SK-N-SH (cell line): Measurements from ENCODE around the gene ZNF280D. TPM values are rescaled to one million over a fixed set of nuclear protein-coding genes. Genes with fewer than 3 reads are reported as not detected.

Experiments
- CTCF ChIA-PET: fragments of 300-600, 350-600 bp; formaldehyde crosslinking; extraction: SDS; loops from one replicate; lab custom pipeline; 2021; lab: Yijun Ruan, JAX
- POLR2A ChIA-PET: fragments of 350-600 bp; sonication (Branson Sonifier 250); formaldehyde crosslinking; extraction: SDS; loops from one replicate; lab custom pipeline; 2020; ENCODE audit warnings: antibody characterized with exemption, inconsistent platforms; lab: Yijun Ruan, JAX
- DNase-seq: peaks from one replicate; pipeline ENCODE4 v3.0.0; 2012
- H2AFZ ChIP-seq: fragments of 200-600 bp; sonication (generic); 2 replicates; pipeline ENCODE4 v1.8.1; 2016; ENCODE audit warnings: antibody characterized with exemption, mild to moderate bottlenecking, low read depth
- H3F3A ChIP-seq: fragments of 200-600 bp; sonication (generic); replicated peaks from 2 replicates; pipeline ENCODE3; 2016; ENCODE audit warnings: antibody characterized with exemption, mild to moderate bottlenecking; ENCODE audit not compliant: insufficient read depth
- H3K27ac ChIP-seq, 2 experiments: fragments of 200-500 bp in 1 of 2; fragments of 200-600 bp in 1 of 2; sonication (Bioruptor generic) in 1 of 2; sonication (generic), shearing (Covaris generic) in 1 of 2; 2 replicates each; pipeline versions ENCODE4 v1.5.1 to v1.6.1; 2014 to 2016; ENCODE audit warnings: low read depth in 2 of 2, inconsistent platforms in 1 of 2, low read length in 1 of 2, mild to moderate bottlenecking in 1 of 2, mixed read lengths in 1 of 2
- H3K27me3 ChIP-seq: fragments of 200-600 bp; sonication (generic), shearing (Covaris generic); 2 replicates; pipeline ENCODE4 v1.6.1; 2016; ENCODE audit warnings: mixed run types; ENCODE audit not compliant: insufficient read depth
- H3K36me3 ChIP-seq, 2 experiments: fragments of 200-500 bp in 1 of 2; fragments of 200-600 bp in 1 of 2; sonication (Bioruptor generic) in 1 of 2; sonication (generic) in 1 of 2; replicated peaks in 1 of 2; 2 replicates each; pipeline versions ENCODE3 to v1.5.1; 2014 to 2016; ENCODE audit warnings: low read length in 1 of 2, mild to moderate bottlenecking in 1 of 2; ENCODE audit not compliant: insufficient read depth in 2 of 2, control insufficient read depth in 1 of 2
- H3K4me1 ChIP-seq, 2 experiments: fragments of 200-500 bp in 1 of 2; fragments of 200-600 bp in 1 of 2; sonication (Bioruptor generic) in 1 of 2; sonication (generic), shearing (Covaris generic) in 1 of 2; 2 replicates each; pipeline versions ENCODE4 v1.5.1 to v1.6.1; 2014 to 2016; ENCODE audit warnings: low read depth in 1 of 2, low read length in 1 of 2, mixed run types in 1 of 2; ENCODE audit not compliant: insufficient read depth in 2 of 2, control insufficient read depth in 1 of 2
- H3K4me2 ChIP-seq: fragments of 200-600 bp; sonication (generic), shearing (Covaris generic); 2 replicates; pipeline ENCODE4 v1.6.1; 2017; ENCODE audit warnings: mixed run types
- H3K4me3 ChIP-seq, 2 experiments: fragments of 200-500 bp in 1 of 2; fragments of 200-600 bp in 1 of 2; sonication (Bioruptor generic) in 1 of 2; sonication (generic), shearing (Covaris generic) in 1 of 2; 2 replicates each; pipeline versions ENCODE4 v1.5.1 to v1.8.1; 2014 to 2016; ENCODE audit warnings: low read depth in 2 of 2, inconsistent platforms in 1 of 2, low read length in 1 of 2, mild to moderate bottlenecking in 1 of 2, mixed read lengths in 1 of 2, moderate library complexity in 1 of 2
- H3K79me2 ChIP-seq: fragments of 200-600 bp; sonication (generic); 2 replicates; pipeline ENCODE4 v1.8.1; 2017; ENCODE audit warnings: mild to moderate bottlenecking; ENCODE audit not compliant: insufficient read depth
- H3K9ac ChIP-seq: fragments of 200-600 bp; sonication (generic); 2 replicates; pipeline ENCODE4 v1.6.1; 2017; ENCODE audit warnings: mixed run types
- H3K9me2 ChIP-seq: fragments of 200-600 bp; sonication (generic); 2 replicates; pipeline ENCODE4 v1.6.1; 2017; ENCODE audit warnings: mixed run types
- H3K9me3 ChIP-seq: fragments of 200-600 bp; sonication (generic); 2 replicates; pipeline ENCODE4 v1.6.1; 2017; ENCODE audit warnings: mixed run types, mild to moderate bottlenecking, moderate library complexity
- H4K20me1 ChIP-seq: fragments of 200-600 bp; sonication (generic); 2 replicates; pipeline ENCODE4 v1.6.1; 2017; ENCODE audit warnings: mild to moderate bottlenecking, mixed run types; ENCODE audit not compliant: insufficient read depth
- CTCF ChIP-seq: fragments of 200-600 bp; sonication (generic); IDR thresholded peaks from 2 replicates; pipeline ENCODE4 v1.6.1; 2017; ENCODE audit warnings: antibody characterized with exemption, mild to moderate bottlenecking, moderate library complexity
- EP300 ChIP-seq, 2 experiments: IDR thresholded peaks; 2 replicates each; pipeline versions ENCODE4 v1.4.0 to v1.6.1; 2012; ENCODE audit warnings: borderline replicate concordance in 1 of 2, low read depth in 1 of 2, low read length in 1 of 2
- EZH2phosphoT487 ChIP-seq: fragments of 200-600 bp; sonication (generic); IDR thresholded peaks from 2 replicates; pipeline ENCODE4 v1.6.1; 2017; ENCODE audit warnings: low read depth, mixed run types, mild to moderate bottlenecking, antibody characterized with exemption, moderate library complexity, borderline replicate concordance
- FOSL2 ChIP-seq: IDR thresholded peaks from 2 replicates; pipeline ENCODE4 v1.4.0; 2012; ENCODE audit warnings: low read depth, mild to moderate bottlenecking, moderate library complexity, borderline replicate concordance
- GABPA ChIP-seq: IDR thresholded peaks from 2 replicates; pipeline ENCODE4 v1.4.0; 2012; ENCODE audit warnings: low read depth, mild to moderate bottlenecking
- GATA2 ChIP-seq: sonication (generic); formaldehyde crosslinking; IDR thresholded peaks from 2 replicates; pipeline ENCODE4 v1.5.0; 2020; ENCODE audit warnings: mild to moderate bottlenecking, missing genetic modification reagents
- IRF3 ChIP-seq: fragments of 150-350 bp; IDR thresholded peaks from 2 replicates; pipeline ENCODE4 v1.6.1; 2016; ENCODE audit warnings: mild to moderate bottlenecking, low read depth, low read length
- MEF2A ChIP-seq: IDR thresholded peaks from 2 replicates; pipeline ENCODE4 v1.4.0; 2012; ENCODE audit warnings: low read depth, borderline replicate concordance
- NFIC ChIP-seq: IDR thresholded peaks from 2 replicates; pipeline ENCODE4 v1.4.0; 2012; ENCODE audit warnings: borderline replicate concordance
- NRF1 ChIP-seq: IDR thresholded peaks from 2 replicates; pipeline ENCODE4 v1.6.1; 2012; ENCODE audit warnings: low read depth, mild to moderate bottlenecking, low read length
- PBX3 ChIP-seq: IDR thresholded peaks from 2 replicates; pipeline ENCODE4; 2012
- POLR2AphosphoS5 ChIP-seq: IDR thresholded peaks from 2 replicates; pipeline ENCODE4 v1.6.1; 2012; ENCODE audit warnings: low read depth, low read length
- RCOR1 ChIP-seq: fragments of 150-350 bp; IDR thresholded peaks from 2 replicates; pipeline ENCODE4 v1.6.1; 2017; ENCODE audit warnings: antibody characterized with exemption, low read length
- RXRA ChIP-seq: IDR thresholded peaks from 2 replicates; pipeline ENCODE4 v1.4.0; 2012; ENCODE audit warnings: low read depth, mild to moderate bottlenecking, borderline replicate concordance
- SMC3 ChIP-seq: IDR thresholded peaks from 2 replicates; pipeline ENCODE4 v1.6.1; 2012; ENCODE audit warnings: low read depth, low read length, improper control_type of control experiment
- TEAD4 ChIP-seq: IDR thresholded peaks from 2 replicates; pipeline ENCODE4 v1.4.0; 2012; ENCODE audit warnings: mild to moderate bottlenecking, borderline replicate concordance; ENCODE audit not compliant: insufficient read depth
- USF1 ChIP-seq: IDR thresholded peaks from 2 replicates; pipeline ENCODE4 v1.4.0; 2012; ENCODE audit warnings: low read depth, borderline replicate concordance
- USF2 ChIP-seq: fragments of 150-350 bp; IDR thresholded peaks from 2 replicates; pipeline ENCODE4 v1.6.1; 2017; ENCODE audit warnings: antibody characterized with exemption, low read length, low read depth, borderline replicate concordance
- YY1 ChIP-seq: IDR thresholded peaks from 2 replicates; pipeline ENCODE4 v1.4.0; 2012; ENCODE audit warnings: low read depth, mild to moderate bottlenecking
- ZBTB33 ChIP-seq: IDR thresholded peaks from 2 replicates; pipeline ENCODE4 v1.4.0; 2012; ENCODE audit warnings: low read depth, borderline replicate concordance
- WGBS: methylation state at CpG from one replicate; pipeline ENCODE4 v1.1.6; 2017; ENCODE audit warnings: low lambda C conversion rate; 5-methylcytosine and 5-hydroxymethylcytosine counted together
- polyA plus RNA-seq, 3 experiments: library from polyadenylated mRNA; depleted of rRNA; stranded (reverse); fragments of >200 nt; gene quantifications; 2 replicates each; pipeline ENCODE4 v1.2.3, GENCODE V29; 2012

Gene ZNF280D
- polyA plus RNA-seq, 1 of the 3 experiments (the other 2 are of a cell fraction) = 5.4 TPM

- H3F3A ChIP-seq = no peaks in the 10 kb centered on the region
- H2AFZ ChIP-seq = no peak overlapping the region
- H3K27me3 ChIP-seq = no peaks in the 10 kb centered on the region
- no peaks in the 10 kb centered on the region for H3K4me1 ChIP-seq
- no peaks in the 10 kb centered on the region for H4K20me1 ChIP-seq
- no peak overlapping the region for H3K4me3 ChIP-seq
- ChIA-PET CTCF (interaction anchor here (1.1 kb wide), 1 partner anchor 117 kb away, joined by 3 read pairs; no protein-coding TSS in a partner anchor), POLR2A (no interaction called here)
- H3K9me2 ChIP-seq = no peaks in the 10 kb centered on the region
- H3K79me2 ChIP-seq = no peaks in the 10 kb centered on the region
- H3K27ac ChIP-seq = no peak overlapping the region
- no peak overlapping the region for H3K4me2 ChIP-seq
- H3K9me3 ChIP-seq = peaks cover 13% of the 10 kb centered on the region
- DNase-seq = no peak
- WGBS = 31% methylated on average over 1 of the region's 1 CpG
- no peaks in the 10 kb centered on the region for H3K36me3 ChIP-seq
- no peak for TF ChIP-seq ZBTB33
- no peak overlapping the region for H3K9ac ChIP-seq
Observed at GRCh38 chr15:56608140-56608778, 125.0 kb downstream of the ZNF280D start.

GRCh38 chr15:56602253-56602652 is 131.1 kb downstream of the ZNF280D start:
- Histone ChIP-seq H3K9ac (no peak overlapping the region), H3F3A (peaks cover 17% of the 10 kb centered on the region), H3K9me3 (peaks cover 26% of the 10 kb centered on the region), H3K36me3 (peaks cover 0 to 3% of the 10 kb centered on the region in 2 experiments), H2AFZ (no peak overlapping the region), H3K27me3 (no peaks in the 10 kb centered on the region), H3K4me3 (no peak overlapping the region), H3K27ac (no peak overlapping the region), H4K20me1 (no peaks in the 10 kb centered on the region), H3K4me1 (no peaks in the 10 kb centered on the region), H3K79me2 (no peaks in the 10 kb centered on the region), H3K9me2 (no peaks in the 10 kb centered on the region), H3K4me2 (no peak overlapping the region)
- ChIA-PET CTCF (no interaction called here), POLR2A (no interaction called here)
- DNase-seq = no peak
- WGBS = 38% methylated on average over 2 of the region's 2 CpGs
- TF ChIP-seq USF2 = no peak
- TF ChIP-seq CTCF = no peak
- TF ChIP-seq POLR2AphosphoS5 = no peak
- TF ChIP-seq RXRA = no peak
- TF ChIP-seq GATA2 (CRISPR knock-in tag) = no peak
- TF ChIP-seq YY1 = no peak
- no peak for TF ChIP-seq RCOR1
- no peak for TF ChIP-seq MEF2A
- TF ChIP-seq GABPA = no peak
- TF ChIP-seq NRF1 = no peak
- no peak for TF ChIP-seq TEAD4
- TF ChIP-seq FOSL2 = no peak
- no peak for TF ChIP-seq USF1
- no peak for TF ChIP-seq PBX3
- no peak for TF ChIP-seq EP300 (IDR thresholded peaks at IDR 0.05; ENCODE audit: borderline replicate concordance in 1 of 2, low read depth in 1 of 2, low read length in 1 of 2)
- no peak for TF ChIP-seq IRF3
- TF ChIP-seq EZH2phosphoT487 = no peak
- TF ChIP-seq SMC3 = no peak
- no peak for TF ChIP-seq NFIC
